Dedifferentiated amniotic fluid mesenchymal stem cell (primary cell): ENCODE measurements around the gene DCAF8.

Source experiments
- DNase-seq: peaks from one replicate; pipeline ENCODE4 v3.0.0-alpha.2; 2016; ENCODE audit errors: extremely low spot score

Gene DCAF8

GRCh38 chr1:160204526-160205241 is 57.7 kb downstream of the DCAF8 start:
- no peak for DNase-seq

- no peak for DNase-seq
These were observed 61.6 kb downstream of the DCAF8 start for GRCh38 chr1:160200786-160201185.

GRCh38 chr1:160197231-160197630 is 65.1 kb downstream of the DCAF8 start:
- DNase-seq, result no peak

- no peak for DNase-seq
These were observed 66.2 kb downstream of the DCAF8 start for GRCh38 chr1:160196143-160196542.

- no peak for DNase-seq
These were observed 67.7 kb downstream of the DCAF8 start for GRCh38 chr1:160194737-160195059.

- DNase-seq, result no peak
These were observed 68.3 kb downstream of the DCAF8 start for GRCh38 chr1:160193832-160194736.

- DNase-seq, result peak; percentile 78
These were observed 69.1 kb downstream of the DCAF8 start for GRCh38 chr1:160193091-160193819.

GRCh38 chr1:160192234-160192633 is 70.1 kb downstream of the DCAF8 start:
- no peak for DNase-seq

- no peak for DNase-seq
These were observed 70.6 kb downstream of the DCAF8 start for GRCh38 chr1:160191756-160192155.

- no peak for DNase-seq
These were observed 72.4 kb downstream of the DCAF8 start, which contains the start of gene CASQ1 for GRCh38 chr1:160189649-160190625. Gene CASQ1 (plus strand): TSS chr1:160190575. CDS start chr1:160190752, 177 bp downstream.

- no peak for DNase-seq
These were observed 74.0 kb downstream of the DCAF8 start for GRCh38 chr1:160188341-160188740.

- DNase-seq, result no peak
These were observed 74.9 kb downstream of the DCAF8 start for GRCh38 chr1:160187407-160187806.

GRCh38 chr1:160186729-160187128 is 75.6 kb downstream of the DCAF8 start:
- no peak for DNase-seq

GRCh38 chr1:160186246-160186645 is 76.1 kb downstream of the DCAF8 start:
- no peak for DNase-seq

- no peak for DNase-seq
These were observed 83.0 kb downstream of the DCAF8 start for GRCh38 chr1:160179336-160179735.

- no peak for DNase-seq
These were observed 83.6 kb downstream of the DCAF8 start for GRCh38 chr1:160178731-160179130.

GRCh38 chr1:160177667-160178066 is 84.7 kb downstream of the DCAF8 start:
- DNase-seq, result no peak

GRCh38 chr1:160177231-160177630 is 85.1 kb downstream of the DCAF8 start:
- no peak for DNase-seq

GRCh38 chr1:160171980-160172379 is 90.4 kb downstream of the DCAF8 start:
- no peak for DNase-seq

GRCh38 chr1:160171354-160171753 is 91.0 kb downstream of the DCAF8 start:
- DNase-seq, result no peak
